ENCODE measurements around the gene VPS8.

DNA sequence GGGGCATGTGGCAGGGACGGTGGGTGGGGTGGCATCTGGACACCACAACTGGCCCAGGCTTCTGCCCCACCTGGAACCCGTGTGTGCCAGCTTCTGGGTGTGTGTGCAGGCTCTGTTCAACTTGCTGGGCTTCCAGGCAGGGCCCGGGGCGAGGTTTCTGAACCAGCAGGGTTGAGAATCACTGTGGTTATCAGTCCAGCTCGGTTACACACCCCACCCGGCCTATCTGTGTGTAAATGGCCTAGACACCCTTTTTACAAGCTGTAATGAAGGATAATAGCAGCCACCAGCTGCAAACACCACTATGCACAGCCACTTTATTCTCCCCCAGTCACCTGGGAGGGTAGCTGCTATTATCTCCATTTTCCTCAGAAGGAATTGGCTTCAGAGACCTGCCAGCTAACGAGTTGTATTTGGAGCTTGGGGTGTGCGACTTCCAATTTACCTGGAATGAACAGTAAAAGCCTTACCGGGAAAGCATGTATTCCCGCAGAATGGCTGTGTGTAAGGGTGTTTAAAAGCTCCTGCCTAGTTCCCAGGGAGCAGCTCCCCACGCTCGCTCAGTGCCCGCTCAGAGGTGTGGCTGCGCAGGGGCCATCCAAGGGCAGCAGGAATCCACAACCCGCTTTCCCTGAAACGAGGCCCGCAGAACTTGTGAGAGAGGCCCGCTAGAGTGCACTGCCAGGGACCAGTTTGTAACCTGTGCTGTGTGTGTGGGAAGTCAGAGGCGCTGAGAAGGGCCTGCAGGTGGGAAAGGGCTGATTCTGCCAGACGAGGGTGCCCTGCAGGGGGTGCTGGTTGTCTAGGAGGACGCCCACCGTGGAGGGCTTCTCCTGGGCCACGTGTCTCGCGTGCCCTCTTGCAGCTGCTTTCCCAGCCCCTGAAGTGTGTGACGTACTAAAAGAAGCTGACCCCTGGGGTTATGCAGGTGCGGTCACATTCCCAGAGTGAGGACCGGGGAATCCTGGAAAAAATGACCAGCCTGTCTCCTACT lies 257.4 kb downstream of the VPS8 start:
- no peak for TF ChIP-seq POLR2A (IDR thresholded peaks at IDR 0.05; ENCODE audit: low read depth, low read length)
- TF ChIP-seq POLR2AphosphoS5 (IDR thresholded peaks at IDR 0.05; ENCODE audit: low read depth, low read length) = no peak
- no peak for TF ChIP-seq PAX5 (IDR thresholded peaks at IDR 0.05; ENCODE audit: insufficient read depth, low read length, severe bottlenecking)
- TF ChIP-seq TAF1 (IDR thresholded peaks at IDR 0.05; ENCODE audit: low read depth, low read length) = no peak
- no peak for TF ChIP-seq SPI1 (IDR thresholded peaks at IDR 0.05; ENCODE audit: low read depth, low read length)
- TF ChIP-seq POU2F2 (IDR thresholded peaks at IDR 0.05; ENCODE audit: low read depth, low read length) = no peak

Measured in GM12891 (cell line).